GM19099 (cell line): ENCODE results near the gene COL17A1.

ENCODE experiments used
- POLR2A ChIP-seq: IDR thresholded peaks from 3 replicates; pipeline ENCODE4 v1.6.1; 2011; ENCODE audit warnings: low read depth; ENCODE audit not compliant: insufficient read length; ENCODE audit errors: extremely low read depth

The COL17A1 gene

GRCh38 chr10:104085801-104086400, at the start of gene COL17A1:
COL17A1 (minus strand) TSS chr10:104085880; CDS start chr10:104080673, 5,207 bp downstream.
- TF ChIP-seq POLR2A: no peak

DNA sequence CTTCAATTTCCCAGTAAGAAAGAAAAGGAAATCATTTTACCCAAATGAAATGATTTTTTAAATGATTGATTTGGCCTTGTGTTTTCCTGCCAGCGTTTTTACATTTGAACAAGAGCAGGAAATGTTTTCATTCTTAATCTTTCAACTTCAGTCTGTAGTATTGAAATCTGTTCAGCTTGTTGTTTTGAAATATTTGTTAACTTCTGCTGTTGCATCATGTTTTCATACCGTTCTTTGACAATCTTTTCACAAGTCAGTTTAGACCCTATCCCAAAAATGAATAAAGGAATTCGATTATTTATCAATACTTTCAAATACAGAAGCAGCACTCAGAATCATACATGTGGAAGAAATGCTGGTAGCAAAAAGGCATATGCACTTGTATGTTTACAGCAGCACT, 44.4 kb upstream of the COL17A1 start:
- TF ChIP-seq POLR2A: no peak

DNA sequence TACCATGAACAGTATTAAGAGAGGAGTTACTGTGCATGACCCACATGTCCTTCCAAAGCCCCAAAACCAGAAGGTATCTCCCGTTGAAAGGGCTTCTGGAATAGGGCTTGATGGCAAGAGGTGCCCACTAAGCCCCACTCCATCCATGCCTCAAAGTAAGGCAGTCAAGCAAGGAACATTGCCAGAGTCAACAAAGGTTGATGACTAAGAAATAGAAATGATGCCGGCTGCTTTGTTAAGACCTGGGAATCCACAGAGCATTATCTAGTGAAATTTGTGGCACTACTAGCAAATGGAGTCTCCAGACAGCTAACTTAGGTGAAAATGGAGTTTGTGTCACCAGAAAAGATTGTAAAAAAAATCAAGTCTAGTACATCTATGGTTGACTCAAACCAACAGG, 42.5 kb upstream of the COL17A1 start:
- no peak for TF ChIP-seq POLR2A

DNA sequence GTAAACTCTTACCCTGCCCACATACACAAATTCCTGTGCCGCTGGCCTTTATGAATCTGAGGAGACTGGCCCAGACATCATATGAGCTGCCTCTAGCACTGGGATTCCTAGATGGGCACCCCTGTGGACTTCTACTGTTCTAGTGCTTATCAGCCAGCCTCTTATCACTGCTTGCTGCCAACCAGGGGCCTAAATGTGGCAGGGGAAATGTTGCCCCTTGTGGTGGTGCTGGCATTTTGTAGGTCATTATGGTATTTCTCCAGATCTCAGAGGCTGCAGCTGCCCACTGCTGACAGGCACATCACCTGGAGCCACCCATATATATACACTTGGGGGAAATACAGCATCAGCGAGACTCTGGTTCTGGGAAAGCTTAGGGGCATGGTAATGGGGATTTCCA, 41.7 kb upstream of the COL17A1 start:
- TF ChIP-seq POLR2A: no peak

DNA sequence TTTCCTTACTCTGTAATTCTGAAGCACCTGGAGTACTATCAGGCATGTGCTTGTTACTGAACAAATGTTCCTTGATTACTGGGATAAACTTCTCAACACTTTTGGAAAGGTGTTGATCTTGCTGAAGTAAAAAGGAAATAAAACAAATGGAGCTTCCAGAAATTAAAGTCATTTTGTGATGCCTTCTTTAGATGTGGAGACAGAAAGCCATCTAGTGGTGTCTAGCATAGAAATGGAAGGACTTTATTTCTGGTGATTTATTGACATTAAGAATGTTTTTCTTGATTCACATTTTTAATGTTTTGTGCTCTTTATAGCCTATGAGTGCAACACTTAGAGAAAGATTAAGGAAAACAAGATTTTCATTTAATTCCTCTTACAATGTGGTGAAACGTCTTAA, 37.7 kb upstream of the COL17A1 start:
- no peak for TF ChIP-seq POLR2A

GRCh38 chr10:104122225-104123107, 36.8 kb upstream of the COL17A1 start:
- no peak for TF ChIP-seq POLR2A

DNA sequence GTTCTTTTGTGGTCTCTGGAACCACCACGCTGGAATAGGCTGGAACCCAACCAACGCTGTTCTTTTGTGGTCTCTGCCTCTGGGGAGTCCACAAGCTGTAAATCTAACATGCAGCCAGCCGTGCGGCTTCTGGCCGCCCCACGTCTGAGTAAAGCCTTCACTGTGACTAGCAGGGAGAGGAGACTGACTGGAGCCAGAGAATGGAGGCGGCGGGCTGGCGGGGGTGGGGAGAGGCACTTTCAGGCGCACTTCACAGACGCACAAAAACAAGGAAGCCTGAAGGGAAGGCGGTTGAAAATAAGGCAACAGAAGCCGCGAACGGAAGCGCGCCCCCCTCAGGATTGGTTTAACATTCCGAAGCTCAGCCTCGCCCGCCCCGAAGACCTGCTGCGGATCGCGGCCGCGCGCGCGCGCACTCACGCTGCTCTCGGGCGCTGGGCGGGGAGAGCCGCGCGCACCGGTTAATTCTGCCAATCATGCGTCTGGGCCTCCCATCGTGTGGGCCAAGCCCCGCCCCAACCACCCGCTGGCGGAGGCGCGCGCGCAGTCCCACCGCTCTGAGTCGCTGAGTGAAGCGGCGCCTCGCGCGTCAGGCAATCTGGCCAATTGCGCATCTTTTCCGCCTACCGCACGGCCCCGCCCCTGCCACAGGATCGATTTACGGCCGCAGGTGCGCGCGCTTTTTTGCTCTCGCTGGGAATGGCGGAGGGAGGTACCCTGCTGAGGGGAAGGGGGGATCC, 36.0 kb upstream of the COL17A1 start, which contains the start of gene SFR1:
SFR1 (plus strand) TSS at position 687 of the 740 bp plus-strand sequence; CDS start at position 700, 13 bp downstream.
- TF ChIP-seq POLR2A: peak; percentile 90

GRCh38 chr10:104120903-104121484, 35.3 kb upstream of the COL17A1 start:
- TF ChIP-seq POLR2A: no peak

DNA sequence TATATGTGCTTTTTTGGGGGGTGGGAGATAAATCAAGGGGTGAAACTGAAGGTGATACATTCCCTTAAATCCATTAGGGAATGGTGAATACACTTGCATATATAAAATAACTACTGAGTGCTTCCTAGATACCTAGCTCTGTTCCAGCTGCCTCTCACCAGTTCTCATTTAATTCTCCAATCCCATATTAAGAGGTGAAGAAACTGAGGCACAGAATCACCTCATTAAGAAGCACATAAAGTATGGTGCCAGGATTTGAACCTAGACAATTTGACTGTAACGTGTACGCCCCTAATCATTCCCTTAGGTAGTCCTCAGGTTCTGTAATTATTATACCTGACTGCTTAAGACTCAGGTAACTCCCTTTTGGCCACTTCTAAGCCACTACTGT, 34.8 kb upstream of the COL17A1 start:
- no peak for TF ChIP-seq POLR2A

DNA sequence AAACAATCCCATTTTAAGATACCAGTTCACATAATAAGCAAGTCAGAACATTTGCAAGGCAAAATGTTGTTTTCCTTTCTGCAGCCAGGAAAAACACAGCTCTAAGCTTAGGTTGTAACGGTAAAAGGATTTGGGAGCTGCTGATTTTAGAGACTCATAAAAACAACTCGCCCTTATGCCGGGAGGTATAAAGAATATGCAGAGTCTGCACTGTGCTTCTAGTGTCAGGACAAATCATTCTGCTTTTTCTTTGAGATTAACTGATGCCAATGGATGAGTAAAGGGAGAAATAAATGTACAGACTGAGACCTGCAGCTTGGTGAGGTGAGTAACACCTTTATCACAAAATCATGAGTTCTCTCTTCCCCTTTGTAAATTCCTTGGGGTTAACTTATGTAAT, 34.3 kb upstream of the COL17A1 start:
- TF ChIP-seq POLR2A: no peak

GRCh38 chr10:104117839-104118323, 32.2 kb upstream of the COL17A1 start:
- no peak for TF ChIP-seq POLR2A

GRCh38 chr10:104113376-104113956, 27.8 kb upstream of the COL17A1 start:
- no peak for TF ChIP-seq POLR2A

- TF ChIP-seq POLR2A: no peak
Observed at GRCh38 chr10:104109908-104110662, 24.4 kb upstream of the COL17A1 start.

GRCh38 chr10:104104926-104105325, 19.2 kb upstream of the COL17A1 start:
- no peak for TF ChIP-seq POLR2A

DNA sequence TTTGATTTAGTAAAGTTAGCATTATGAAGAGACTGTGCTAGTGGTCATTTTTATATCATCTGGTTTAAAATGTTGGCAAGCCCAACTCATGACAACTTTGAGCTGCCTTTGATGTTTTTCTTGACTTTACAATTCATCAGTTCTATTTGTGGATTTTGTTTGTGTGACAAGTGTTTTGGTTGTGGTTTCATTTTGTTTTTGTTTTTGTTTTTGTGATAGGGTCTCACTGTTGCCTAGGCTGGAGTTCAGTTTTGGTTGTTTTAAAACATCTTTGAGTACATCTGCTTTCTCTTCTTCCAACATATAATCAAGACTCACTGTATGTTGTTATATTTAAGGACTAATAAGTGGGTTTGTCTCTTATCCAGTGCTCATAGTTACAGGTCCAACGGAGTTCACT, 18.7 kb upstream of the COL17A1 start:
- TF ChIP-seq POLR2A: no peak

DNA sequence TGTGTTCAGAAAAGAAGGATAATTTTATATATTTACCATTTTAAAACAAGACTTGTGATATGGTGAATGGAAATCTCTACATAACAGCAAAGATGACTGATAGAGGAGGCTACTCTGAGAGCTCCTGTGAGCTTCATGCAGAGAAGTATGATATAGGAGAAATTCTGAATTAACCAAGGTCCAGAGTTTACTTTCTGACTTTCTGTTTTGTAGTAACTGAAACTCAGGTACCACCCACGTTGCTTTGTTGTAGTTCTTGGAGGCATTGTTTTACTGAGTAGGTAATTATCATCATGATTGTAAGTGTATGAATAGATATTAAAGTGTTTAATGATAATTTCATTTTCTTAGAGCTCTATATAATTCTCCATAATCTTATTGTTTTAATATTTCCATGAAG, 18.3 kb upstream of the COL17A1 start:
- no peak for TF ChIP-seq POLR2A
